HepG2 (cell line): ENCODE results near the gene KIF26B. TPM values are rescaled to one million over a fixed set of nuclear protein-coding genes. Genes with fewer than 3 reads are reported as not detected.

Experiments used
- ATAC-seq: fragments of 200-7000 bp; cut with Tn5 transposase; 3 replicates; pipeline ENCODE4 v1.9.1; 2020; ENCODE audit warnings: mild to moderate bottlenecking, moderate library complexity
- BruUV-seq: library from RNA; stranded (reverse); fragments of 400-500 nt; replicated peaks from 2 replicates; lab custom pipeline; 2021; lab: Mats Ljungman, UMichigan
- CTCF ChIA-PET: fragments of 300-600 bp; formaldehyde crosslinking; extraction: SDS; loops from one replicate; lab custom pipeline; 2021; ENCODE audit warnings: low total read pairs, inconsistent platforms, low intra/inter-chr PET ratio; lab: Yijun Ruan, JAX
- POLR2A ChIA-PET: fragments of 350-600 bp; sonication (Branson Sonifier 250); formaldehyde crosslinking; loops from one replicate; lab custom pipeline; 2020; ENCODE audit warnings: antibody characterized with exemption, inconsistent platforms; lab: Yijun Ruan, JAX
- DNase-seq: peaks from one replicate; pipeline ENCODE4 v3.0.0-alpha.2; 2015; ENCODE audit warnings: low spot score
- FAIRE-seq: peaks from 3 replicates; lab custom pipeline; 2011; peaks lifted over from hg19 to GRCh38; lab: Jason Lieb, UNC
- H2AFZ ChIP-seq: one replicate; pipeline ENCODE4 v1.6.1; 2011; ENCODE audit warnings: low read length, inconsistent platforms
- H3K27ac ChIP-seq: fragments of 300-600 bp; 3 replicates; pipeline ENCODE4 v1.8.0; 2011; ENCODE audit warnings: mixed run types, mild to moderate bottlenecking, mixed read lengths, low read length, inconsistent platforms; ENCODE audit not compliant: insufficient read depth; ENCODE audit errors: extremely low read length
- H3K27me3 ChIP-seq, 2 experiments: fragments of 200-600 bp in 1 of 2; 2 replicates in 1 of 2; 3 replicates in 1 of 2; pipeline versions ENCODE4 v1.6.0 to v1.8.0; 2011; ENCODE audit warnings: low read length in 2 of 2, mild to moderate bottlenecking in 2 of 2, moderate library complexity in 2 of 2, inconsistent platforms in 1 of 2; ENCODE audit not compliant: insufficient read depth in 2 of 2, control insufficient read depth in 1 of 2
- H3K36me3 ChIP-seq, 2 experiments: fragments of 200-600 bp in 1 of 2; replicated peaks in 1 of 2; 2 replicates in 1 of 2; 3 replicates in 1 of 2; pipeline versions ENCODE4 v1.5.1 to v1.8.0; 2011; ENCODE audit warnings: low read length in 2 of 2, inconsistent platforms in 1 of 2; ENCODE audit not compliant: insufficient read depth in 2 of 2, control insufficient read depth in 1 of 2
- H3K4me1 ChIP-seq: 2 replicates; pipeline ENCODE4 v1.5.1; 2012; ENCODE audit warnings: low read length, inconsistent platforms; ENCODE audit not compliant: insufficient read depth
- H3K4me2 ChIP-seq: 2 replicates; pipeline ENCODE4 v1.6.0; 2011; ENCODE audit warnings: low read depth, low read length, inconsistent platforms
- H3K4me3 ChIP-seq, 3 experiments: fragments of 200-600 bp in 1 of 3; sonication (generic), shearing (Covaris generic) in 1 of 3; replicated peaks in 1 of 3; 2 replicates each; pipeline ENCODE4 v1.5.1; 2011 to 2016; ENCODE audit warnings: low read length in 3 of 3, inconsistent platforms in 2 of 3, low read depth in 2 of 3, mild to moderate bottlenecking in 2 of 3, control low read depth in 1 of 3, mixed read lengths in 1 of 3; ENCODE audit not compliant: insufficient read depth in 1 of 3
- H3K79me2 ChIP-seq: one replicate; pipeline ENCODE4 v1.6.1; 2011; ENCODE audit warnings: low read length, inconsistent platforms; ENCODE audit not compliant: insufficient read depth
- H3K9ac ChIP-seq: 2 replicates; pipeline ENCODE4 v1.6.0; 2011; ENCODE audit warnings: mild to moderate bottlenecking, low read depth, low read length, inconsistent platforms; ENCODE audit not compliant: insufficient read depth
- H3K9me3 ChIP-seq: 2 replicates; pipeline ENCODE4 v1.5.1; 2012; ENCODE audit warnings: mild to moderate bottlenecking, low read length
- H4K20me1 ChIP-seq: 2 replicates; pipeline ENCODE4 v1.6.0; 2011; ENCODE audit warnings: inconsistent platforms, mild to moderate bottlenecking, low read length, moderate library complexity; ENCODE audit not compliant: insufficient read depth
- AHR ChIP-seq: IDR thresholded peaks from 2 replicates; pipeline ENCODE4 v1.6.1; 2018; ENCODE audit warnings: missing genetic modification reagents, missing compliant biosample characterization
- BRD4 ChIP-seq: sonication (generic); formaldehyde crosslinking; IDR thresholded peaks from 2 replicates; pipeline ENCODE4 v1.4.0; 2020; ENCODE audit warnings: missing genetic modification reagents
- ETV5 ChIP-seq: IDR thresholded peaks from 2 replicates; pipeline ENCODE4 v1.6.1; 2018; ENCODE audit warnings: missing biosample characterization, missing genetic modification reagents, inconsistent platforms, borderline replicate concordance
- FLYWCH1 ChIP-seq: sonication (generic); formaldehyde crosslinking; IDR thresholded peaks from 2 replicates; pipeline ENCODE4 v1.8.1; 2023; ENCODE audit warnings: mild to moderate bottlenecking, missing genetic modification reagents
- HDAC1 ChIP-seq: sonication (generic); formaldehyde crosslinking; IDR thresholded peaks from 2 replicates; pipeline ENCODE4 v1.5.1; 2020; ENCODE audit warnings: mild to moderate bottlenecking, missing genetic modification reagents
- ISX ChIP-seq: sonication (generic); formaldehyde crosslinking; conservative IDR thresholded peaks from 2 replicates; pipeline ENCODE4 v1.5.0; 2020; ENCODE audit warnings: missing genetic modification reagents
- PCBP1 ChIP-seq: fragments of 200-400 bp; formaldehyde crosslinking; IDR thresholded peaks from 2 replicates; pipeline ENCODE4 v1.6.1; 2017; ENCODE audit warnings: mild to moderate bottlenecking, low read depth, low read length, borderline replicate concordance
- PRPF4 ChIP-seq: fragments of 200-400 bp; formaldehyde crosslinking; IDR thresholded peaks from 2 replicates; pipeline ENCODE4 v1.6.1; 2016; ENCODE audit warnings: low read length, low read depth; ENCODE audit not compliant: poor library complexity, severe bottlenecking
- SRF ChIP-seq: IDR thresholded peaks from 2 replicates; pipeline ENCODE4 v1.6.1; 2011; ENCODE audit warnings: mild to moderate bottlenecking, low read depth, low read length, moderate library complexity
- SYNCRIP ChIP-seq: fragments of 200-400 bp; formaldehyde crosslinking; IDR thresholded peaks from 2 replicates; pipeline ENCODE4 v1.6.1; 2018; ENCODE audit warnings: mild to moderate bottlenecking, low read depth, low read length; ENCODE audit not compliant: insufficient read depth
- ZBTB21 ChIP-seq: sonication (generic); formaldehyde crosslinking; IDR thresholded peaks from 2 replicates; pipeline ENCODE4 v1.4.0; 2020; ENCODE audit warnings: missing genetic modification reagents
- ZNF121 ChIP-seq: sonication (generic); formaldehyde crosslinking; IDR thresholded peaks from 2 replicates; pipeline ENCODE4 v1.5.0; 2020; ENCODE audit warnings: mild to moderate bottlenecking, missing genetic modification reagents
- WGBS: methylation state at CpG from one replicate; pipeline ENCODE4 v1.1.6; 2017; ENCODE audit warnings: low lambda C conversion rate; 5-methylcytosine and 5-hydroxymethylcytosine counted together
- in situ Hi-C: cut with HindIII; loops from 2 replicates; pipeline ENCODE4 v1.10.0; 2017; ENCODE audit warnings: low pct_unique_long_range_greater_than_20kb; ENCODE audit not compliant: extremely low pct_ligation_motif_present
- intact Hi-C: fragments of 100-400 bp; cut with micrococcal nuclease; formaldehyde crosslinking; loops from one replicate; pipeline ENCODE4 v1.10.0; 2022; ENCODE audit not compliant: unreplicated experiment
- polyA plus RNA-seq, 8 experiments: library from polyadenylated mRNA; depleted of rRNA in 3 of 8; stranded (reverse) in 7 of 8; unstranded in 1 of 8; fragments of >200 nt; fragmentation: Illumina TruSeq in 4 of 8; extraction: Trizol in 4 of 8; gene quantifications; 2 replicates each; pipeline versions ENCODE4 v1.2.1 to v1.2.3, GENCODE V29; 2011 to 2016; ENCODE audit warnings: low read depth in 4 of 8, missing spikeins in 1 of 8, mixed read lengths in 1 of 8; ENCODE audit not compliant: insufficient read depth in 1 of 8
- total RNA-seq, 5 experiments: library from RNA; depleted of rRNA; stranded (reverse); fragments of >200 nt; fragmentation: Illumina TruSeq; extraction: Trizol; gene quantifications; 2 replicates each; pipeline ENCODE4 v1.2.3, GENCODE V29; 2016; ENCODE audit warnings: low read depth in 1 of 5
- TF ChIP-seq, protein P1 (sequence below): sonication (generic); formaldehyde crosslinking; IDR thresholded peaks from 2 replicates; pipeline ENCODE4 v1.8.0; 2022; ENCODE audit warnings: low read depth, missing genetic modification reagents
- TF ChIP-seq, protein P2 (sequence below): sonication (generic); formaldehyde crosslinking; IDR thresholded peaks from 2 replicates; pipeline ENCODE4 v1.4.0; 2020; ENCODE audit warnings: missing genetic modification reagents; ENCODE audit errors: not compliant biosample characterization

Gene KIF26B
- total and polyA plus RNA-seq, 2 of the 13 experiments (the other 11 are each of a cell fraction or from before 2014, with no cell fraction given), result 0.08 to 0.09 TPM

DNA sequence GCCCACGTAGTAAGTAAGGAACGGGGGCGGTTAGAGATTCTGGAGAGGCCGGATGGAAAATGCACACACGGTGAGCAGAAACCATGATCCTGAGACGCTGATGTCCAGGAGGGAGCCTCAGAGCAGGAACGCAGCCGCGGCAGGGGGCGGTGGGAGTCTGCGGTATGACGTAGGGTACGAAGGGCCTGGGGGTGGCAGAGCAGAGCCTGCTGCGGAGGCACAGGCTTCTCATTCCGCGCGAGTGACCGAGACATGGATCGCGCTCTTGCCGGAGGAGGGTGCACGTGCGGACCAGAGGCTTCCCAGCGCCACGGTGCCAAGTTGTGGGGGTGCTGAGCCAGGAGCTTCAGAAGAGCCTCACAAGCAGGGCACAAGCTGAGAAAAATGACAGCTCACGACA is 176.2 kb downstream of the KIF26B start:
- FAIRE-seq, result no peak

DNA sequence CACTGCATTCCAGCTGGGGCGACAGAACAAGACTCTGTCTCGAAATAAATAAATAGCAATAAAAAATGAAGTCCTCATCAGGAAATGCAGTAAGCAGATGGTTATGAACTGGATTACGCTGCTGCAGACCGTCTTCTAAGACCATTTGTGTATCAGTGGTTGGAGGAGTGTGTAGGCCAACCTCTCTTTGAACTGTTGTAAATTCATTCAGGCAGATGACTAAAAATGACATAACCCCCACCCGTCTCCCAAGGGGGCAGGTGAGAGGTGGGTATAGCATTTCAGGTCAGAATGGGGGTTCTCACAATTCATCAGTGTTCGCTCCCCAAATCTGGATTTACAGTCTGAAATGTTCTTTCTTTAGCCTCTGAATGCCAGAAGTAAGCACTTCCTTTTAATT is 177.3 kb downstream of the KIF26B start:
- no peaks in the 10 kb centered on the region for H4K20me1 ChIP-seq
- no peak overlapping the region for H3K4me2 ChIP-seq
- H3K36me3 ChIP-seq, result no peaks in the 10 kb centered on the region
- ChIA-PET POLR2A (no interaction called here), CTCF (no interaction called here)
- intact Hi-C loops (no loop called here), in situ Hi-C loops (no loop called here)
- H2AFZ ChIP-seq, result no peak overlapping the region
- FAIRE-seq (no peak), ATAC-seq (no peak), DNase-seq (no peak)
- no peaks in the 10 kb centered on the region for H3K79me2 ChIP-seq
- no peak overlapping the region for H3K27ac ChIP-seq
- TF ChIP-seq PCBP1 (no peak), HDAC1 (CRISPR knock-in tag) (no peak), PRPF4 (no peak), ETV5 (no peak), ZNF121 (CRISPR knock-in tag) (no peak), ZBTB21 (CRISPR knock-in tag) (no peak), SRF (no peak), AHR (no peak)
- H3K4me1 ChIP-seq, result no peaks in the 10 kb centered on the region
- BruUV-seq, result no TSS peak
- no peak overlapping the region for H3K4me3 ChIP-seq
- no peaks in the 10 kb centered on the region; a peak in 1 of 5 replicates for H3K27me3 ChIP-seq
- H3K9me3 ChIP-seq, result no peaks in the 10 kb centered on the region
- WGBS, result 48% methylated on average over 6 of the region's 6 CpGs
- no peak overlapping the region for H3K9ac ChIP-seq

More for the DNA sequence above, 176.2 kb downstream of the KIF26B start:
- ATAC-seq (no peak), DNase-seq (no peak)
- H3K79me2 ChIP-seq, result no peaks in the 10 kb centered on the region
- in situ Hi-C loops, result no loop called here
- no peak overlapping the region for H2AFZ ChIP-seq
- BruUV-seq, result no TSS peak
- H3K36me3 ChIP-seq, result no peaks in the 10 kb centered on the region
- H3K4me2 ChIP-seq, result no peak overlapping the region
- ChIA-PET CTCF (no interaction called here), POLR2A (no interaction called here)
- H3K4me1 ChIP-seq, result no peaks in the 10 kb centered on the region
- H3K27me3 ChIP-seq, result peaks cover 0 to 4% of the 10 kb centered on the region in 2 experiments; a peak in 2 of 5 replicates
- 90% methylated on average over 26 of the region's 26 CpGs for WGBS
- intact Hi-C loops, result no loop called here
- TF ChIP-seq, protein P1, sequence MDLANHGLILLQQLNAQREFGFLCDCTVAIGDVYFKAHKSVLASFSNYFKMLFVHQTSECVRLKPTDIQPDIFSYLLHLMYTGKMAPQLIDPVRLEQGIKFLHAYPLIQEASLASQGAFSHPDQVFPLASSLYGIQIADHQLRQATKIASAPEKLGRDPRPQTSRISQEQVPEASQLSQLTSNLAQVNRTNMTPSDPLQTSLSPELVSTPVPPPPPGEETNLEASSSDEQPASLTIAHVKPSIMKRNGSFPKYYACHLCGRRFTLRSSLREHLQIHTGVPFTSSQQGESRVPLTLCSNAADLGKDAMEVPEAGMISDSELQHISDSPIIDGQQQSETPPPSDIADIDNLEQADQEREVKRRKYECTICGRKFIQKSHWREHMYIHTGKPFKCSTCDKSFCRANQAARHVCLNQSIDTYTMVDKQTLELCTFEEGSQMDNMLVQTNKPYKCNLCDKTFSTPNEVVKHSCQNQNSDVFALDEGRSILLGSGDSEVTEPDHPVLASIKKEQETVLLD, result no peak
- TF ChIP-seq ISX (CRISPR knock-in tag) (no peak), BRD4 (CRISPR knock-in tag) (no peak), FLYWCH1 (no peak), SYNCRIP (no peak)
- TF ChIP-seq, protein P2, sequence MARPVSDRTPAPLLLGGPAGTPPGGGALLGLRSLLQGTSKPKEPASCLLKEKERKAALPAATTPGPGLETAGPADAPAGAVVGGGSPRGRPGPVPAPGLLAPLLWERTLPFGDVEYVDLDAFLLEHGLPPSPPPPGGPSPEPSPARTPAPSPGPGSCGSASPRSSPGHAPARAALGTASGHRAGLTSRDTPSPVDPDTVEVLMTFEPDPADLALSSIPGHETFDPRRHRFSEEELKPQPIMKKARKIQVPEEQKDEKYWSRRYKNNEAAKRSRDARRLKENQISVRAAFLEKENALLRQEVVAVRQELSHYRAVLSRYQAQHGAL (CRISPR knock-in tag), result no peak
- H3K9me3 ChIP-seq, result no peaks in the 10 kb centered on the region
- H3K9ac ChIP-seq, result no peak overlapping the region
- H3K4me3 ChIP-seq, result no peak overlapping the region
- no peak overlapping the region for H3K27ac ChIP-seq
- H4K20me1 ChIP-seq, result no peaks in the 10 kb centered on the region
